NCI-H748 (cell line): ENCODE measurements around the gene BICD1.
A peak's percentile ranks its signal among the peaks of the same experiment; 100 is the strongest.

ENCODE experiments used
- DNase-seq: peaks from one replicate; lab custom pipeline; 2025; ENCODE audit not compliant: unreplicated experiment; lab: John Stamatoyannopoulos, UW

BICD1 gene

DNA sequence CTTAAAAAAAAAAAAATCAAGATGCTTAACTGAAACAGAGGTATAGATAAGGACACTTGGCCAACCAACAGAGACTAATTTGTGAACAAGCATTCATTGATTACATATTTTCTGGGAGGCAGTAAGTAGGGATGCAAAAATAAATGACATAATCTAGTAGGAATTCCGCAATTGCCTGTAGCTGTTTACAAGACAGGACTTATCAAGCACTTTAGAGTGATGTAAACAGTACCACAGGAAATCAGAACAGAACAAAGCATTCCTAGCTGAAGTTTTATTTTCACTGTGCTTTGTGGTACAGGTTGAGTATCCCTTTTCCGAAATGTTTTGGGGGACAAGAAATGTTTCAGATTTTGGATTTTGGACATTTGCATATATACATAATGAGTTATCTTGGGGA is 224.5 kb downstream of the BICD1 start:
- DNase-seq = no peak

DNA sequence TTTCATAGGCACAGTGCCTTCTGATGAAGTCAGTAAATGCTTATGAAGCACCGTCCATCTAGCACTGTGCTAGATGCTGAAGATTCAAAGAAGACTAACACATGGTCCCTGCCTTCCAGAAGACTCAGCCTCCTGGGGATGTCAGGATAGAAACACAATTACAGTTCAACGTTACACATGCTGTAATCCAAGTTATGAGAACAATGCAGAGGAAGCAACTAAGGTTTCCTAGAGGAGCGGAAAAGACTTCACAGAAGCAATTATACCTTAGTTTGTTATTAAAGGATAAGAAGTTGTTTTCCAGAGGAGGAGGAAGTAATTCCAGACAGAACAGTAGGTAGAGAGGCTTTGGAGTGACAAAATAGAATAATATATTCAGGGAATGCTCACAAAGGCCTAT is 225.8 kb downstream of the BICD1 start:
- DNase-seq = no peak

DNA sequence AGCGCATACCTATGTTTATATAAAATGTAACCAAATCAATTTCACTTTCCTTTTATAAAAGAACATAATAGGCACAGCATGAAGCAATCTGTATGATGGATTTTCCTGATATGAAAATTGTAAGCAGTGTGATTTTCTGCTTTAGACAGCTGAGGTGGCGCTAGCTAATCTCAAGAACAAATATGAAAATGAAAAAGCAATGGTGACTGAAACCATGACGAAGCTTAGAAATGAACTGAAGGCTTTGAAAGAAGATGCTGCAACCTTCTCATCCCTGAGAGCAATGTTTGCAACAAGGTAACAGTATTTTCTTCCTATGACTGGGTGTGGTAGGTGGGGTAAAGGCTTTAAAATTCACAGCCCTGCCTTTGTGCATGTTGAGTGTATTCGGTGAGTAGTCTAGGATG is 227.7 kb downstream of the BICD1 start:
- DNase-seq = no peak

DNA sequence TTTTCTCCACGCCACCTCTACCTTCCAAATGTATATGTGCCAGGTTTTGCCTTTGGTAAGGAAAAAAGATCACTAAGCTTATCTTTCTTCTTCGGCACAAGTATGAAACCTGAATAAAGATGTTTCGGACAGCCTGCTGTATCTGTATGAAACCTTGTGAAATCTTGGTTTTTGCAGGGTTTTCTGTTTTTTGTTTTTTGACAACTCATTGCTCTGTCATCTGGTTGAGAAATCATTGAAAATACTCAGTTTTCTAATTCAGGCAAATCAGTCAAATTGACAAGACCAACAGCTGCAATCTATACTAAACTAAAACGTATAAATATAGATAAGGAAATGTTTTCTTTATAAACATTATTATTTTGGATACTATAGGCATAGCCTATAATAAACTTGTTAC is 229.6 kb downstream of the BICD1 start:
- DNase-seq = no peak

DNA sequence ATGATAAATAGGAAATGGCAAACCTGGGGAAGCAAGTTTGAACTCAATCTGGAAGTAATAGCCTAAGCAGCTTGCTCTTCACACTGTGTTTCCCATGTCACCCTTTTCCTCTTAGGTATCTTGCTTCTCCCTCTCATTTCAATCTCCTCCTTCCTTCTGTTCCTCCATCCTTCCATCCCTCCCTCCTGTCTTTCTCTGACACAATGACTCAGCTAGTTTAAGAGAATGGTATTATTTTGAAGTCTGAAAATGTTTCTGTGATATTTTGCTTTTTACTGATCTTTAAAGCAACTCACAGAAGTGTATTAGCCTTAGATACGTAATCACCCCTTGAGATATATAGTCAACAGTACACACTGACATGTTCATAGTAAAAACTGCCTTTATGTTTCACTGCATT is 236.8 kb downstream of the BICD1 start:
- no peak for DNase-seq

DNA sequence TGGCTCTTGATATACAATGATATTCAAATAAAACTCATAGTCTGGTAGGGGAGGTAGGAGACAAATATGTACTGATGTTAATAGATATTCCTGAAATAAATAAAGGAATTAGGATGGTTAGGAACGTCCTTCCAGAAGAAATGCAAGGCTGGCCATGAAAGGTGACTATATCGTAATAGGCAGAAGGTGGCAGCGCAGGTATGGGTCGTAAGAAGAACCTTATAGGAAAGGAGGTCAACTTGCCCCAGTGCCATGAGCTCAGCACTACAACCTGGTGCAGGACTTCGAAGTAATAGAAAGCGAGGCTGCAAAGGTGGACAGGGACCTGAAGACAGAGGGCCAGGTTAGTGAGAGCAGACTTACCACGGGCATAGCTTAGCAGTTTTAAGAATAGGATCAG is 237.4 kb downstream of the BICD1 start:
- DNase-seq = no peak

DNA sequence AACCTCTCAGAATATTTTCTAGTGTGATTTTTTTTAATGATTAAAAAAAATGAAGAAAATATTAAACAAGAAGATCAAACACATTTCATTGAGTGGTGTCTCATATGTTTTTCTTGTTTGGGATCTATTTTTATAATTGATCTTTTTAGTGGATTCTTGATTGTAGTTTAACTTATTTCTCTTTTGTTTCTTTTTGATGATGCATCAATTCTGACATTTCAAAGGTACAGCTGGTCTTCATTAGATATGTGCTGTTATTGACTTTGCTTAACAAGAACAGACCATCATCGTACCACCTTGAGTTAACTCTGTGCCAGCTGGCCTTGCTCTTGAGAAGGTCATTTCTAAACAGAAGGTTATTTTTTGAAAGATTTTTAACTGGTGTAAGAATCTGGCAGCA is 246.9 kb downstream of the BICD1 start:
- no peak for DNase-seq

DNA sequence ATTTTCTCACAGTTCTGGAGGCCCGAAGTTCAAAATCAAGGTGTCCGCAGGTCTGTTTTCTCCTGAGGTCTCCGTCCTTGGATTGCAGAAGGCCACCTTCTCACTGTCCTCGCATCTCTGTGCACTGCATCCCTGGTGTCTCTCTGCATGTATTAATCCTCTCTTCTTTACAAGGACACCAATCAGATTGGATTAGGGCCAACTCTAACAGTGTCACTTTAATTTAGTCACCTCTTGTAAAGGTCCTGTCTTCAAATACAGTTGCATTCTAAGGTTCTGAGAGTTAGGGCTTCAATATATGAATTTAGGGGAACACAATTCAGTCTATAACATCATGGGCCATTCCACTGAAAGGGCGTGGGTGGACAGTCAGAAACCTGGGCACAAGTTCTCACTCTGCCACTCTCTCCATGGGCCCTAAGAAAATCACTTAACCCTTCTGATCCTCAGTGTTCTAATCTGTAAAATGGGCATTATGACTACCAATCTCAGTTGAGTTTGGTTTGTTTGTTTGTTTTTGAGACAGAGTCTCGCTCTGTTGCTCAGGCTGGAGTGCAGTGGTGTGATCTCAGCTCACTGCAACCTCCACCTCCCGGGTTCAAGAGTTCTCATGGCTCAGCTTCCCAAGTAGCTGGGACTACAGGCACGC is 251.1 kb downstream of the BICD1 start:
- no peak for DNase-seq

DNA sequence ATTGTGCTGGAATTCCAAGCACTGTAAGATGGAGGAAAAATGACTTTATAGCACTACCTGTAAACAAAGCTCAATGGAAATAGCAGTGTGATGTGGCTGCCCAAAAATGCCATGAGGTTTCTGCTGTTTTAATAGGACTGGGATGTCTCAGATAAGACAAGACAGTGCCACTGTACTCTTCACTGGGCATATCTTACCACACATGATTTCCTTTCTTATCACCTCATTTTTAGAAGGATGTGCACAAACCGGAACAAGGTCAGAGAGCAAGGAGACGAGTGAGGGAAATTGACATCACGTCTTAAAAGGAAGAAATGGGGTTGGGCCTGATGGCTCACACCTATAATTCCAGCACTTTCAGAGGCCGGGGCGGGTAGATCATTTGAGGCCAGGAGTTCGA is 254.3 kb downstream of the BICD1 start:
- DNase-seq = no peak

DNA sequence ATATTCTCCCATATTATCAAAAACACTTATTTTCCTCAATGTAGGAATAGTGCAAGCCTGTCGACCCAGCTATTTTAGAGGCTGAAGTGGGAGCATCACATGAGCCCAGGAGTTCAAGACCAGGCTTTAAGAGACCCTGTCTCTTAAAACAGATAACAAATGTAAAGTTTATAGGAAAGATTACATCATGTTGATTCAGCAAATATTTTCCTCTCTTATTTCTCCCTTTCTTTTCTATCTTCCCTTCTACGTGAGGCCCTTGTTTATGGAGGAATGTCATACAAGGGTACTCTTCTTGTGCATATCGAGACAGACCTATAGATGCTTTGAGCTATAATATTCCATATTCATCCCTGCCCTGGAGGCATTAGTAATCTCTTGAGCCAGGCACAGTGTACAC is 256.2 kb downstream of the BICD1 start:
- no peak for DNase-seq

DNA sequence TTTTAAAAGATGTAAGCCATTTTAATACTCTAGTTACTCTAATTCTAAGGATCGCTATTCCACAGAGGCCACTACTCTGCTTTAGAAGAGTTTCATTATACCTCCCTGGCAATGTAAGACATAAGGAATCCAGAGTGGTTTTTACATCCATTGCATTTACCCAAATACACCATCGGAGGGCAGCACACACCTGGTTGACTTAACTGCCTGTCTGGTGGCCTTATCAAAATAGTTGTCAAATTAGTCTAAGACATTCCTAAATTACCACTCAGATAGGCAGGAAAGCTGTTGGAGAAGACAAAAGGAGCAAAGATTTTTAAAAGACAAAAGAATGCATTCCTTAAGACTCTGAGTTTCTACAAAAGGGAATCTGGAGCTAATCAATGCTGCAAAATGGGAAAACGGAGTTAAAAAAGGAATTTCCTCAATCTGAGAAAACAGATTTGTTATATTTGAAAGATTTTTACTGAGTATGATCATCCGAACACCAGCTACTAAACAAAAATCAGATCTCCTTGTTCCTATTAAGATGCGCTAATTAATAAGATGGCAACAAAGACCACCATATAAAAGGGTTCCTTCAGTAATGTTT is 258.9 kb downstream of the BICD1 start:
- DNase-seq = peak; percentile 52

DNA sequence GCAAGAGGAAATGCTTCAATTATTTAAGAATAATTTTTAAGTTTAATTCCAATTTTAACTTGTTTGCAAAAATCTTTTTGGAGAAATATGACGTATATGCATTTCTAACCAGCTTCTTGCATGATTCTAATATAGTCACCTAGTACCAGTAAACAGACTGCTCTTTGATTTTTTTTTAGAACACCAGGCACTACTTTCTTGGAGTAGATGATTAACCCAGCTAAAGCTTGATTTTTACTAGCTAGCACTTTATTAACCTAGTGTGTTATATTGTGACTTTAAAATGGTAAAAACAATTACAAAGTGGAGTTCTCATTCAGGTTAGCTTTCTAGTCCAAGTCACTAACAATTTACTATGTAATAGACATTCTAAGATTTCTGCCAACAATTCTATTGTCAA is 260.1 kb downstream of the BICD1 start:
- DNase-seq = no peak

DNA sequence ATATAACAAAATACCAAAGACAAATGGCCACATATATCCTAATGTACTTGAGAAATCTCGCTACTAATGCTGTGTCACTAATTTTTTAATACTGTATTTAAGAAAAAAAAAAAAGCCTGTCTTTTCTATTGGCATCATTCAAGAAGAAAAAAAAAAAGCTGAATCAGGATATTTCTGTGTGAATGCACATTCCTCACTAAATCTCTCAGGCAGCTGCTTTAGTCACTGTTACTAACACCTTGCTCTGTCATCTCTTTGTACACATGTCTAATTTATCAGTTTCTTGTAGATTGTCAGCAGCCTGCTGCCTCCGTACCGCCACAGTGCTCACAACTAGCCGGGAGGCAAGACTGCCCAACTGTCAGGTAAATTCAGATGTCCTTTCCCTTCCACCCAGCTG is 260.7 kb downstream of the BICD1 start:
- DNase-seq = no peak

DNA sequence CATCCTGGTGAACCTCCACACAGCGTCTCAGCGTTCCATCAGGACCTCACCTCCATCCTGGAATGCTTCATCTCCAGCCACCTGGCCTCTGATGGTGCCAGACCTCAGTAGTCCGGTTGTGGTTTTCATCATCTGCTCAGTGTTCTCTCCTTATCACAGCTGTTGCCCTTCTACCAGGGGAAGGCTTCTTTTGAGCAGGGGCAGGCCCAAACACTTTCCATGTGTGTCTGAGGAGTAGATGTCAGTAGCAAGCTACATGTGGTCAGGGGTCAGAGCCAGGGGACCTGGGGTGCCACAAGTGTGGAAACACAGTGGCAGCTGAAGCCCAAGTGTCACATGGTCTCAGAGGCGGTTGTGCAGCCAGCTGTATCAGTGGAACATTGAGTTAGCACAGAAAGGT is 262.6 kb downstream of the BICD1 start:
- DNase-seq = no peak

DNA sequence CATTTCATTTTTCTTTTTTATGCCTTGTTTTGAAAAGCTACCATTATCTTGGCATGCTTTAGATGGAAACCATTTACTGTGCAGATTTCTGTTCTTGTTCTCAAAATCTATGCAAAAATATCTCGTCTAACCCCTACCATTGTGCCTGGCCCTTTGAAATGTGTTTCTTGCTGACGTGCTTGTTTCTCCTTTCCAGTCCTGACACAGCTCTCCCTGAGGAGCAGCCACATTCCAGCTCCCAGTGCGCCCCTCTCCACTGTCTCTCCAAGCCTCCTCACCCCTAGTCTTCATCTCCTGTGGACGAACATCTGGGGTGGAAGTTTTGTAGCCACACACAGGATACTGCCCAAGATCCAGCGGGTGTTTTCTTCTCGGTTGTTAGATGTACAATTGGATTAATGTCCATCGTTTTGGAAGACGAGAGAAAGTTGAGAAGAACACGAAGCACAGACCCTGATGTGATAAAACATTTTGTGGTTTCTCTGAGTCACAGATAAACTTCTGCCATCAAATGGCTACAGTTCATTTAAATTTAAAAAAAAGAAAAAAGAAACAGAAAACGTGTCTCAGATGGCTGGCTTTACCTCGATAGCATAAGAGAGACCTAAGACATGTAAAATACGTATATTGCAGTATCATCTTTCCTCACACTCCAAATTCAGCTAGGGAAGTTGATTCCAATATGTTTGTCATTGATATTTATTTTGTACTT is 270.9 kb downstream of the BICD1 start:
- no peak for DNase-seq

DNA sequence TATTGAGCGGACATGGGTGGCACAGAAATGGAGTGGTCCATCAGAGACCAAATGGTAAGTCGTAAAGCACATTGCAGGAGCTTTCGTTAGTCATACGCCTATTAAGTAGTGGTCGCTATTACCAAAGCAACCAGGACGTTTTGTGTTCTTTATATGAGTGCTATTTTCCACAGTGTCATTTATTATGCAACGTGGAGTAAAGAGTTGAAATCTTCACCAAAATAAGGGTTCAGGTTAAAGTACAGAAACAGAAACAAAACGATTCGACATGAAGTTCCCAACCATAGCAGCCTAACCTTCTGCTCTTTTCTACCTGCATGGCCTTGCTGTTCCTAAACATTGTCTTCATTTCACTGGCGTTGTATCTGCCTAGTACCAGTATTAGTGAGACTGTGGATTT is 272.6 kb downstream of the BICD1 start:
- DNase-seq = no peak

DNA sequence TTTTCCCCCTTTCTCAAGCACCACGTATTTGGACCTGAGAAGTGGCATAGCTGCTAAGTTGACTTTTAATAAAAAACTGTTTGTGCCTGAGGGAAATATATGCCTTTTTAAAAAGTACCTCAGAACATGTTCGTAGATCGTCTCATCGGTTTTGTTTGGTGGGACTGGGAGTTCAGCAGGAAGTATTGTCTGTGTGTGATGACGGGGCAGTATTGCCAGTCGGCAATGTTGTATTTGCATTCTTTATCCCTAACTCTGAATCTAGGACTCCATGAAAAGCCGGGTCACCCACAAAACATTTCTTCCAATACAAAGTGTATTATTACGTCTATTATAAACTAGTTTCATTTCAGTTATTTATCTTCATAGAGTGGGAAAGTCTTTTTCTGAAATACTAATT is 273.0 kb downstream of the BICD1 start:
- no peak for DNase-seq

DNA sequence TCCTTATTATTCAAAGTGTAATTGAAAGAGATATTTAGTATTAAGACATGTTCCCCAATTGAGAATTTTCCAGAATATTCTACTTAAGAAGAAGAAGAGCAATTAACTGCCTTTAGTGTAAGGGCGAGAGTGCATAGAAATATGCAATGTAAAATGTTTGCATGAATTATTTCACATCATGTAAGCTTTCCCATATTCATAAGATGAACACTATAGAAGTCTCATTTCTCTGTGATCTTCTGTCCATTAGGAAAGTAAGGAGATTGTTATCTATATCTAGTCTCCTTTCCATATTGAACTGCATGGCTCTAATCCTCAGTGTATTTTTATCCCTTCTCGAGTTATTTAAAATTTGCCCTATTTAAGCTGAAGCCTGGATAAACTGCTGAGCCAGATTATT is 275.6 kb downstream of the BICD1 start:
- DNase-seq = no peak

DNA sequence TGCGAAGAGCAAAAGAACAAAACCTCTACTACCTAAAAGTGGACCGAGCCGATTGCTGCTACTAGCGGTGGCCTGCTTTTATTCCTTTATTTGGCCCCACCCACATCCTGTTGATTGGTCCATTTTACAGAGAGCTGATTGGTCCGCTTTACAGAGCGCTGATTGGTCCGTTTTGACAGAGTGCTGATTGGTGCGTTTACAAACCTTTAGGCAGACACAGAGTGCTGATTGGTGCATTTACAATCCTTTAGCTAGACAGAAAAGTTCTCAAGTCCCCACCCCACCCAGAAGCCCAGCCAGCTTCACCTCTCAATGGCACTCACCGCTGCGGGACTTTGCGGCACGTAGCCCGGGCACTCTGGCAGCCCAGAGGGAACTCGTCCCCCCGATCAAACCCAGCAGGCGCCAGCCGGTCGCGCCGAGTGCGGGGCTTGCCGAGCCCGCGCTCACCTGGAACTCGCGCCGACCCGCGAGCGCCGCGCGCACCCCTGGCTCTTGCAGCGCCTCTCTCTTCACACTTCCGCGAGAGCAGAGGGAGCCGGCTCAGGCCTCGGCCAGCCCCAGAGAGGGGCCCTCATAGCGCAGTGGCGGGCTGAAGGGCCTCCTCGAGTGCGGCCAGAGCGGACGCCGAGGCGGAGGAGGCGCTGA is 284.0 kb downstream of the BICD1 start:
- peak; percentile 61 for DNase-seq

DNA sequence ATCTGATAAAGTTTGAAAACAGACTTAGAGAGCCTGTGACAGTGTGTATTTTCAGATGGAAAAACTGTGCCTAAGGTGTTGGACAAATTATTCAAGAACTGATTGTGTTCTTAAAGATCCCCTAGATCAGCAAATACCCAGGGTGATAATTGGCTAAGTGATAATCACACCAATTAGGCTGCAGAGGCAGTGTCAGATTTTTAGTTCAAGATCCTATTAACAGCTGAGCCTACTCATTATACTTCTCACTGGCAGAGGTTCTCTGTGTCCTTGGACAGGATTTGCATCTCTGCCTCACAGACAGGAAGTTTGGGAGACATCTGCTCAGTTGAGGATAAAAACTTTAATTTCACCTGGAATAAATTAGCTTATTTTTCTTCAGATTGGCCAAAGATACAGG is 288.4 kb downstream of the BICD1 start:
- peak; percentile 28 for DNase-seq

DNA sequence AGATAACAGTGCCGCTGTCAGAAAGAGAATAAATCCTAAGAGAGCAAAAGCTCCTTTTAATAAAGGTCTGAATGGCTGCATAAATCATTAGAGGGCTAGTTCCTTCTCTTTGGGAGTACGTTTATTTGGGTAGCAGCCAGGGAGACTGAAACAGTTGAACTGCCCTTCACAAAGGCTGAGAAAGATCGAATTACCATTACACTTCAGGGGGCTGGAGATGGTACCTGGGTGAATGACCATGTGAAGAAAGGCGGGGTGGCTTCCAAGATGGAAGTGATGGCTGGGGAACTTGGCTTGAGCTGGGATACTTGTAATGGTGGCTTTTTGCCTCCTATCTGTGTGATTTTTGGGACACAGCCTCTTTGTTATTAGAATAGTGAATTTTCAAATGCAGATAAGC is 291.0 kb downstream of the BICD1 start:
- peak; percentile 43 for DNase-seq

DNA sequence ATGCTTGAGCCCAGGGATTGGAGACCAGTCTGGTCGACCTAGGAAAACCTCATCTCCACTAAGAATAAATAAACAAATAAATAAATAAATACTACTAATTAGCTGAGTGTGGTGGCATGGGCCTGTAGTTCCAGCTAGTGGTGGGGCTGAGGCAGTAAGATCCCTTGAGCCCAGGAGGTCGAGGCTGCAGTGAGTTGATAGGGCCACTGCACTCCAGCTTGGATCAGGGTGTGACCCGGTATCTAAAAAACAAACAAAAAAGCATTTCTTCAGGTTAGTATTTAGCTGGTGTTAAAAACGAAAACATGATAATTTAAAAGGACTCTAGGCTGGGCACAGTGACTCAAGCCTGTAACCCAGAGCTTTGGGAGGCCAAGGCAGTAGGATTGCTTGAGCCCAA is 291.5 kb downstream of the BICD1 start:
- no peak for DNase-seq
